HL-60 (cell line): Measurements from ENCODE around the gene AGA.

ENCODE experiments used
- GABPA ChIP-seq: IDR thresholded peaks from 2 replicates; pipeline ENCODE4 v1.6.1; 2012; ENCODE audit warnings: low read depth
- TF ChIP-seq, protein P1 (sequence below): IDR thresholded peaks from one replicate; pipeline ENCODE4 v1.5.1; 2011; ENCODE audit warnings: low read length, control low read depth, inconsistent platforms; ENCODE audit not compliant: insufficient read depth

DNA sequence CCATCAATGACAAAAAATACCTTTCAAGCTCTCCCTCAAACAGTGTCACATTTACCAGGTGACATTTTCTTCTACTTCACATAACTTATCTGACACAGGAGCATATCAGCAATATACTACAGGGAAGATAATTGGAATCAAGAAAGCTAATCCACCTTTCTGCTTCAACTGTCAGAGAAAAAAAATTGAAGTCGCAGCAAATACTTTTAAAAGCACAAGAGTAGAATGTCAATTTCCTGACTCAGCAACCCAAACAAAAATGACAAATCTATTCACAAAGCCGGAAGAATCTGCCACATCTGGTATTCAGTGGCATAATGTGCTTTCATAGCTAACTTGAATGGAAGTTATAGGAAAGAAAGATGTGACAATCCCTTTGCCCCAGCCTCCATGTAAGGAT is 36.7 kb downstream of the AGA start:
- TF ChIP-seq, protein P1, sequence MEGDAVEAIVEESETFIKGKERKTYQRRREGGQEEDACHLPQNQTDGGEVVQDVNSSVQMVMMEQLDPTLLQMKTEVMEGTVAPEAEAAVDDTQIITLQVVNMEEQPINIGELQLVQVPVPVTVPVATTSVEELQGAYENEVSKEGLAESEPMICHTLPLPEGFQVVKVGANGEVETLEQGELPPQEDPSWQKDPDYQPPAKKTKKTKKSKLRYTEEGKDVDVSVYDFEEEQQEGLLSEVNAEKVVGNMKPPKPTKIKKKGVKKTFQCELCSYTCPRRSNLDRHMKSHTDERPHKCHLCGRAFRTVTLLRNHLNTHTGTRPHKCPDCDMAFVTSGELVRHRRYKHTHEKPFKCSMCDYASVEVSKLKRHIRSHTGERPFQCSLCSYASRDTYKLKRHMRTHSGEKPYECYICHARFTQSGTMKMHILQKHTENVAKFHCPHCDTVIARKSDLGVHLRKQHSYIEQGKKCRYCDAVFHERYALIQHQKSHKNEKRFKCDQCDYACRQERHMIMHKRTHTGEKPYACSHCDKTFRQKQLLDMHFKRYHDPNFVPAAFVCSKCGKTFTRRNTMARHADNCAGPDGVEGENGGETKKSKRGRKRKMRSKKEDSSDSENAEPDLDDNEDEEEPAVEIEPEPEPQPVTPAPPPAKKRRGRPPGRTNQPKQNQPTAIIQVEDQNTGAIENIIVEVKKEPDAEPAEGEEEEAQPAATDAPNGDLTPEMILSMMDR = no peak
- TF ChIP-seq GABPA = no peak
